ENCODE measurements around the gene TPM1. TPM values are rescaled to one million over a fixed set of nuclear protein-coding genes. Genes with fewer than 3 reads are reported as not detected.

TPM1 gene
- total and polyA plus RNA-seq, 2 experiments from 2014 or later, result 2,012 to 3,072 TPM

- H2AFZ ChIP-seq, result no peak overlapping the region
- no peaks in the 10 kb centered on the region for H3K27me3 ChIP-seq (replicated peaks; ENCODE audit: insufficient read depth)
- in situ Hi-C loops (cut with MboI), result no loop called here
- DNase-seq, result no peak
- no peak overlapping the region for H3K4me2 ChIP-seq (ENCODE audit: unreplicated experiment)
- H3K79me2 ChIP-seq (ENCODE audit: insufficient read depth), result no peaks in the 10 kb centered on the region
- no peaks in the 10 kb centered on the region for H3K9me3 ChIP-seq (ENCODE audit: low read depth)
- TF ChIP-seq EZH2 (IDR thresholded peaks at IDR 0.05; ENCODE audit: insufficient read depth, poor library complexity, severe bottlenecking), result no peak
- TF ChIP-seq EZH2phosphoT487 (IDR thresholded peaks at IDR 0.05; ENCODE audit: insufficient read depth, low read depth), result no peak
- H3K36me3 ChIP-seq (ENCODE audit: low read depth), result no peaks in the 10 kb centered on the region
- H3K4me3 ChIP-seq, result no peak overlapping the region
- no peak overlapping the region for H3K27ac ChIP-seq
- H3K9ac ChIP-seq, result no peak overlapping the region
- H4K20me1 ChIP-seq (ENCODE audit: insufficient read depth), result no peaks in the 10 kb centered on the region
- 88 to 89% methylated on average over 5 of the region's 5 CpGs for WGBS, 2 experiments (ENCODE audit: low coverage in 1 of 2, low lambda C conversion rate in 2 of 2, missing lambda C conversion rate in 2 of 2)
- H3K9me2 ChIP-seq (ENCODE audit: insufficient read depth), result no peaks in the 10 kb centered on the region
- H3K4me1 ChIP-seq (ENCODE audit: insufficient read depth), result peaks cover 27% of the 10 kb centered on the region
- peaks cover 33% of the 10 kb centered on the region for H3F3A ChIP-seq (ENCODE audit: insufficient read depth)
Measured at GRCh38 chr15:63028442-63029110, 14.0 kb upstream of the TPM1 start.

- Histone ChIP-seq H4K20me1 (ENCODE audit: insufficient read depth) (no peaks in the 10 kb centered on the region), H3K4me3 (peak overlapping the region; percentile 27; the same call in 1 of the 2 replicates), H2AFZ (peak overlapping the region; percentile 77), H3K9me2 (ENCODE audit: insufficient read depth) (no peaks in the 10 kb centered on the region), H3F3A (ENCODE audit: insufficient read depth) (peaks cover 22% of the 10 kb centered on the region; the same call in 1 of the 2 replicates), H3K9ac (peak overlapping the region; percentile 13; the same call in 1 of the 2 replicates), H3K27ac (peak overlapping the region; percentile 51), H3K4me1 (ENCODE audit: insufficient read depth) (peaks cover 16% of the 10 kb centered on the region), H3K79me2 (ENCODE audit: insufficient read depth) (no peaks in the 10 kb centered on the region), H3K9me3 (ENCODE audit: low read depth) (no peaks in the 10 kb centered on the region), H3K27me3 (replicated peaks; ENCODE audit: insufficient read depth) (no peaks in the 10 kb centered on the region), H3K4me2 (ENCODE audit: unreplicated experiment) (peak overlapping the region; percentile 65), H3K36me3 (ENCODE audit: low read depth) (no peaks in the 10 kb centered on the region)
- TF ChIP-seq EZH2phosphoT487 (IDR thresholded peaks at IDR 0.05; ENCODE audit: insufficient read depth, low read depth) (no peak), EZH2 (IDR thresholded peaks at IDR 0.05; ENCODE audit: insufficient read depth, poor library complexity, severe bottlenecking) (no peak)
- in situ Hi-C loops (cut with MboI), result no loop called here
- 4 to 5% methylated on average over 5 of the region's 5 CpGs for WGBS, 2 experiments (ENCODE audit: low coverage in 1 of 2, low lambda C conversion rate in 2 of 2, missing lambda C conversion rate in 2 of 2)
- DNase-seq, result peak; percentile 26
Measured at GRCh38 chr15:63029676-63030075, 12.9 kb upstream of the TPM1 start.

GRCh38 chr15:63030101-63030551, 12.4 kb upstream of the TPM1 start:
- H3K9me3 ChIP-seq (ENCODE audit: low read depth), result no peaks in the 10 kb centered on the region
- H3K9ac ChIP-seq, result peak overlapping the region; percentile 13; the same call in 1 of the 2 replicates
- 7 to 14% methylated on average over 6 of the region's 6 CpGs for WGBS, 2 experiments (ENCODE audit: low coverage in 1 of 2, low lambda C conversion rate in 2 of 2, missing lambda C conversion rate in 2 of 2)
- in situ Hi-C loops (cut with MboI), result no loop called here
- no peaks in the 10 kb centered on the region for H3K9me2 ChIP-seq (ENCODE audit: insufficient read depth)
- no peaks in the 10 kb centered on the region for H3K36me3 ChIP-seq (ENCODE audit: low read depth)
- no peaks in the 10 kb centered on the region for H3K27me3 ChIP-seq (replicated peaks; ENCODE audit: insufficient read depth)
- peak overlapping the region; percentile 77 for H2AFZ ChIP-seq
- H3K27ac ChIP-seq, result peak overlapping the region; percentile 51
- TF ChIP-seq EZH2phosphoT487 (IDR thresholded peaks at IDR 0.05; ENCODE audit: insufficient read depth, low read depth) (no peak), EZH2 (IDR thresholded peaks at IDR 0.05; ENCODE audit: insufficient read depth, poor library complexity, severe bottlenecking) (no peak)
- peaks cover 16% of the 10 kb centered on the region for H3K4me1 ChIP-seq (ENCODE audit: insufficient read depth)
- peak overlapping the region; percentile 65 for H3K4me2 ChIP-seq (ENCODE audit: unreplicated experiment)
- H3F3A ChIP-seq (ENCODE audit: insufficient read depth), result peaks cover 17% of the 10 kb centered on the region; the same call in 1 of the 2 replicates
- DNase-seq, result peak; percentile 80
- peak overlapping the region; percentile 27; the same call in 1 of the 2 replicates for H3K4me3 ChIP-seq
- no peaks in the 10 kb centered on the region for H4K20me1 ChIP-seq (ENCODE audit: insufficient read depth)
- H3K79me2 ChIP-seq (ENCODE audit: insufficient read depth), result no peaks in the 10 kb centered on the region

DNA sequence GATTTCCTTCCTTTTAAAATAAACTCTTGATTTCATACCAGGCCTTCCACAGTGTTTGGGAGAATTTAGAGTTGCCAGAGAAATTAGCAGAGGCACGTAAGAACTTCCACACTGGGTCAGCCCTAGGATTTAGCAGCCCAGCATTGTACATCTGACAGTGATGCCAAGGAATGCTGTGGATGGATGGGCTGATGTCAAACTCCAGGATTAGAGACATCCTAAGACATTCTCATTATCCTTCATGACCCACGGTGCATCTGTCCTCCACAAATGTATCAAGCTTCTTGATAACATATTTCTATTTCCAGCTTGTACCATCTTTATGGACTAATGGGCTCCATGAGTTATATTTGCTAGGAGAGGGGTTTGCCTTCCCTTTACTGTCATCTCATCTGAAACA, 8.0 kb upstream of the TPM1 start:
- in situ Hi-C loops (cut with MboI), result no loop called here
- Histone ChIP-seq H3K9me2 (ENCODE audit: insufficient read depth) (no peaks in the 10 kb centered on the region), H3K27ac (no peak overlapping the region), H2AFZ (no peak overlapping the region), H3K9me3 (ENCODE audit: low read depth) (no peaks in the 10 kb centered on the region), H4K20me1 (ENCODE audit: insufficient read depth) (no peaks in the 10 kb centered on the region), H3F3A (ENCODE audit: insufficient read depth) (peaks cover 34% of the 10 kb centered on the region), H3K27me3 (replicated peaks; ENCODE audit: insufficient read depth) (no peaks in the 10 kb centered on the region), H3K4me2 (ENCODE audit: unreplicated experiment) (no peak overlapping the region), H3K4me3 (no peak overlapping the region), H3K79me2 (ENCODE audit: insufficient read depth) (no peaks in the 10 kb centered on the region), H3K9ac (no peak overlapping the region), H3K36me3 (ENCODE audit: low read depth) (no peaks in the 10 kb centered on the region), H3K4me1 (ENCODE audit: insufficient read depth) (peaks cover 21% of the 10 kb centered on the region)
- TF ChIP-seq EZH2phosphoT487 (IDR thresholded peaks at IDR 0.05; ENCODE audit: insufficient read depth, low read depth), result no peak
- no peak for TF ChIP-seq EZH2 (IDR thresholded peaks at IDR 0.05; ENCODE audit: insufficient read depth, poor library complexity, severe bottlenecking)
- 96 to 97% methylated on average over 2 of the region's 2 CpGs for WGBS, 2 experiments (ENCODE audit: low coverage in 1 of 2, low lambda C conversion rate in 2 of 2, missing lambda C conversion rate in 2 of 2)
- no peak for DNase-seq

Measured in GM23248 (cell line).